Hematopoietic multipotent progenitor cell treated with erythropoietin and hydrocortisone succinate and interleukin-3 and kit ligand, for 15 days (in vitro differentiated cells): Measurements from ENCODE around the gene PLA2G7.
"Not testable (repeated sequence)": the region's sequence is repeated elsewhere in the genome, so short reads cannot be mapped to it uniquely, and the experiment has no call there.

ENCODE experiments used
- DNase-seq: peaks from one replicate; pipeline ENCODE4 v3.0.0-alpha.2; 2015; ENCODE audit warnings: low spot score

The PLA2G7 gene

GRCh38 chr6:46748940-46749503 lies 13.8 kb upstream of the PLA2G7 start:
- DNase-seq: no peak

- DNase-seq: no peak
Measured at GRCh38 chr6:46746696-46747095, 11.5 kb upstream of the PLA2G7 start, which contains the start of gene ANKRD66. ANKRD66 (plus strand) TSS chr6:46746933; CDS start chr6:46751949, 5,016 bp downstream.

GRCh38 chr6:46745973-46746372 lies 10.8 kb upstream of the PLA2G7 start:
- no peak for DNase-seq

GRCh38 chr6:46744159-46744725 lies 9.1 kb upstream of the PLA2G7 start:
- DNase-seq: not testable (repeated sequence)

GRCh38 chr6:46743425-46744158 lies 8.4 kb upstream of the PLA2G7 start:
- no peak for DNase-seq

GRCh38 chr6:46741910-46742309 lies 6.7 kb upstream of the PLA2G7 start:
- DNase-seq: no peak

- no peak for DNase-seq
Measured at GRCh38 chr6:46741482-46741881, 6.3 kb upstream of the PLA2G7 start.

GRCh38 chr6:46736906-46737305 lies 1.7 kb upstream of the PLA2G7 start:
- no peak for DNase-seq

GRCh38 chr6:46735720-46736031 lies 501 bp upstream of the PLA2G7 start:
- no peak for DNase-seq

GRCh38 chr6:46733341-46733801 lies 1.8 kb downstream of the PLA2G7 start:
- DNase-seq: no peak

GRCh38 chr6:46730921-46731461 lies 4.2 kb downstream of the PLA2G7 start:
- no peak for DNase-seq

GRCh38 chr6:46729787-46730326 lies 5.3 kb downstream of the PLA2G7 start:
- DNase-seq: no peak

GRCh38 chr6:46720401-46720800 lies 14.8 kb downstream of the PLA2G7 start:
- DNase-seq: no peak

- no peak for DNase-seq
Measured at GRCh38 chr6:46719099-46719498, 16.1 kb downstream of the PLA2G7 start.

GRCh38 chr6:46715141-46715540 lies 20.0 kb downstream of the PLA2G7 start:
- no peak for DNase-seq

GRCh38 chr6:46711491-46711890 lies 23.7 kb downstream of the PLA2G7 start:
- DNase-seq: no peak

- no peak for DNase-seq
Measured at GRCh38 chr6:46706464-46706863, 28.7 kb downstream of the PLA2G7 start.

GRCh38 chr6:46704562-46704961 lies 30.6 kb downstream of the PLA2G7 start:
- DNase-seq: no peak

GRCh38 chr6:46699970-46700369 lies 35.2 kb downstream of the PLA2G7 start:
- no peak for DNase-seq

- no peak for DNase-seq
Measured at GRCh38 chr6:46690911-46691451, 44.2 kb downstream of the PLA2G7 start.

- DNase-seq: no peak
Measured at GRCh38 chr6:46690141-46690755, 44.9 kb downstream of the PLA2G7 start.

- DNase-seq: no peak
Measured at GRCh38 chr6:46689657-46690056, 45.5 kb downstream of the PLA2G7 start.
